Putamen (tissue), 1 donor: ENCODE results near the gene BCAS3.
A peak's percentile ranks its signal among the peaks of the same experiment; 100 is the strongest.

ENCODE experiments used
- DNase-seq: peaks from one replicate; pipeline ENCODE4 v3.0.0-alpha.2; 2016; ENCODE audit warnings: low spot score

BCAS3 gene

GRCh38 chr17:61200339-61200715 lies 522.7 kb downstream of the BCAS3 start:
- DNase-seq: no peak

- DNase-seq: no peak
Observed at GRCh38 chr17:61201211-61201610, 523.6 kb downstream of the BCAS3 start.

GRCh38 chr17:61202564-61202963 lies 524.9 kb downstream of the BCAS3 start:
- DNase-seq: no peak

GRCh38 chr17:61203671-61204131 lies 526.0 kb downstream of the BCAS3 start:
- no peak for DNase-seq

GRCh38 chr17:61204456-61204855 lies 526.8 kb downstream of the BCAS3 start:
- DNase-seq: no peak

- no peak for DNase-seq
Observed at GRCh38 chr17:61205401-61205800, 527.8 kb downstream of the BCAS3 start.

GRCh38 chr17:61205931-61206330 lies 528.3 kb downstream of the BCAS3 start:
- no peak for DNase-seq

- DNase-seq: no peak
Observed at GRCh38 chr17:61206922-61207321, 529.3 kb downstream of the BCAS3 start.

- peak; percentile 11 for DNase-seq
Observed at GRCh38 chr17:61208301-61209105, 530.9 kb downstream of the BCAS3 start.

- no peak for DNase-seq
Observed at GRCh38 chr17:61209106-61209439, 531.4 kb downstream of the BCAS3 start.

- peak; percentile 69 for DNase-seq
Observed at GRCh38 chr17:61209525-61209924, 531.9 kb downstream of the BCAS3 start.

GRCh38 chr17:61211236-61211635 lies 533.6 kb downstream of the BCAS3 start:
- no peak for DNase-seq

- DNase-seq: no peak
Observed at GRCh38 chr17:61212655-61213054, 535.0 kb downstream of the BCAS3 start.

- DNase-seq: no peak
Observed at GRCh38 chr17:61214753-61215152, 537.1 kb downstream of the BCAS3 start.

- no peak for DNase-seq
Observed at GRCh38 chr17:61216066-61216465, 538.4 kb downstream of the BCAS3 start.

- no peak for DNase-seq
Observed at GRCh38 chr17:61217878-61218437, 540.3 kb downstream of the BCAS3 start.

GRCh38 chr17:61218438-61218837 lies 540.8 kb downstream of the BCAS3 start:
- DNase-seq: no peak

GRCh38 chr17:61219460-61219859 lies 541.8 kb downstream of the BCAS3 start:
- DNase-seq: no peak

GRCh38 chr17:61221181-61221580 lies 543.5 kb downstream of the BCAS3 start:
- no peak for DNase-seq

GRCh38 chr17:61221597-61222471 lies 544.2 kb downstream of the BCAS3 start:
- no peak for DNase-seq

GRCh38 chr17:61223725-61224124 lies 546.1 kb downstream of the BCAS3 start:
- DNase-seq: no peak

- DNase-seq: no peak
Observed at GRCh38 chr17:61225178-61225882, 547.7 kb downstream of the BCAS3 start.
